Mucosa of descending colon (tissue), 3 donors: Measurements from ENCODE around the gene ZNF501. TPM values are rescaled to one million over a fixed set of nuclear protein-coding genes. Genes with fewer than 3 reads are reported as not detected.

ENCODE experiments used
- ATAC-seq: fragments of 200-7000 bp; cut with Tn5 transposase; one replicate; pipeline ENCODE4 v1.9.1; 2020; ENCODE audit warnings: mild to moderate bottlenecking, moderate library complexity
- DNase-seq, 3 donors: peaks; one replicate each; pipeline ENCODE4 v3.0.0-alpha.2; 2020
- H3K36me3 ChIP-seq: fragments of 200-600 bp; one replicate; pipeline ENCODE4 v1.8.0; 2021; ENCODE audit warnings: low read depth, mild to moderate bottlenecking
- H3K4me1 ChIP-seq: fragments of 200-600 bp; one replicate; pipeline ENCODE4 v1.8.0; 2021; ENCODE audit warnings: low read depth, mild to moderate bottlenecking
- H3K4me3 ChIP-seq: fragments of 200-600 bp; one replicate; pipeline ENCODE4 v1.8.0; 2021; ENCODE audit warnings: mild to moderate bottlenecking
- H3K9me3 ChIP-seq: fragments of 200-600 bp; one replicate; pipeline ENCODE4 v1.8.0; 2021; ENCODE audit warnings: mild to moderate bottlenecking
- intact Hi-C, 2 donors: fragments of 100-400 bp; cut with DNase I in 1 of 2; cut with micrococcal nuclease in 1 of 2; formaldehyde crosslinking; loops; one replicate each; pipeline versions ENCODE4 v1.11.0 to v1.11.1; 2022; cut with DNase I, micrococcal nuclease
- long read RNA-seq, 2 donors: library from polyadenylated mRNA; unstranded; transcript quantifications; one replicate each; pipeline ENCODE4 v2.0.0, GENCODE V29; 2019 to 2021
- total RNA-seq, 3 donors: library from RNA; stranded (reverse); fragmentation: NEBNext Ultra II Directional in 2 of 3; extraction: Animal tissue kit (Norgen Biotek cat#: 25700) in 2 of 3; gene quantifications; one replicate each; pipeline versions ENCODE4 v1.2.1 to v1.2.4, GENCODE V29; 2021 to 2023
- TF ChIP-seq, protein P1 (sequence below): fragments of 200-600 bp; IDR thresholded peaks from one replicate; pipeline ENCODE4 v1.8.0; 2022; ENCODE audit warnings: antibody characterized with exemption, mild to moderate bottlenecking
- donor health status: DM: no; HTN: no; CAD: no; lungs with moderate emphysema.
- donor health status: DM: no; HTN: no; CAD: no.
- donor health status: DM: no; HTN: yes; CAD: no.

The ZNF501 gene
- total RNA-seq, result 1 to 10 TPM; 3.6 to 6.4 (median 3.7) TPM
- long read RNA-seq, donor 1, partial matches to known transcripts, result 0 of 2 reads
- long read RNA-seq, donor 1, other reads (novel, unspliced or antisense), result 0 of 2 reads
- long read RNA-seq, donor 2, partial matches to known transcripts, result 0 of 1 reads
- long read RNA-seq, donor 2, other reads (novel, unspliced or antisense), result 0 of 1 reads

DNA sequence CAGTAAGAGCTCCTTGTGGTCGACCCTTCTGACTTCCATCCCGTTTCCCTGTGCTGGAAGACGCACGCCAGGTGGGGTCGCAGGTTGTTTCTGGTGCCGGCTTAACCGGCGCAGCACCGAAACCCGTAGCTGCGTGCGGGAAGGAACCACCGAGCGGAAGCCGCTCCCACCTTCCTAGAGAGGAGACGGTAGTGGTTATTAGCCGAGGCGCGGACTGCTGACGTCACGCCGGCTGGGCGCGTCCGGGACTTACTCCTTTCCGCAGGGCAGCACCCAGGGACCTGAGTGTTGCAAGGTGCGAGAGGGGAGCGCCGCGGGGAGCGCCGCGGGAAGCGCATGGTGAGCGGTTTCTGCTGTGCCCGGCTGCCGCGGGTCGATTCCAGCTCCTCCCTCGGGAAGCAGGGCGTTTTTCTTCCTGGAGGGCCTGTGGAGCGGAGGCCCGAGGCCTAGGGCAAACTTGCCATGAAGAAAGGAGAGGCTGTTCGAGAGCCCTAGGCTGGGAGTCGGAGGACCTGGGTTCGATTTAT, at the start of gene ZNF501:
TSS of gene ZNF501 (plus strand) at position 252 of the 527 bp plus-strand sequence. CDS start 4,787 bp downstream, outside the sequence.
- Histone ChIP-seq H3K4me1 (peaks cover 3% of the 10 kb centered on the region), H3K4me3 (peak within 1 kb of the TSS; percentile 31), H3K9me3 (peaks cover 87% of the 10 kb centered on the region), H3K36me3 (no peaks in the 10 kb centered on the region)
- ATAC-seq, result peak; percentile 100
- peak; percentile 96 to 99 (median 97) for DNase-seq
- TF ChIP-seq, protein P1, sequence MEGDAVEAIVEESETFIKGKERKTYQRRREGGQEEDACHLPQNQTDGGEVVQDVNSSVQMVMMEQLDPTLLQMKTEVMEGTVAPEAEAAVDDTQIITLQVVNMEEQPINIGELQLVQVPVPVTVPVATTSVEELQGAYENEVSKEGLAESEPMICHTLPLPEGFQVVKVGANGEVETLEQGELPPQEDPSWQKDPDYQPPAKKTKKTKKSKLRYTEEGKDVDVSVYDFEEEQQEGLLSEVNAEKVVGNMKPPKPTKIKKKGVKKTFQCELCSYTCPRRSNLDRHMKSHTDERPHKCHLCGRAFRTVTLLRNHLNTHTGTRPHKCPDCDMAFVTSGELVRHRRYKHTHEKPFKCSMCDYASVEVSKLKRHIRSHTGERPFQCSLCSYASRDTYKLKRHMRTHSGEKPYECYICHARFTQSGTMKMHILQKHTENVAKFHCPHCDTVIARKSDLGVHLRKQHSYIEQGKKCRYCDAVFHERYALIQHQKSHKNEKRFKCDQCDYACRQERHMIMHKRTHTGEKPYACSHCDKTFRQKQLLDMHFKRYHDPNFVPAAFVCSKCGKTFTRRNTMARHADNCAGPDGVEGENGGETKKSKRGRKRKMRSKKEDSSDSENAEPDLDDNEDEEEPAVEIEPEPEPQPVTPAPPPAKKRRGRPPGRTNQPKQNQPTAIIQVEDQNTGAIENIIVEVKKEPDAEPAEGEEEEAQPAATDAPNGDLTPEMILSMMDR, result no peak
- intact Hi-C loops, result no loop called here

DNA sequence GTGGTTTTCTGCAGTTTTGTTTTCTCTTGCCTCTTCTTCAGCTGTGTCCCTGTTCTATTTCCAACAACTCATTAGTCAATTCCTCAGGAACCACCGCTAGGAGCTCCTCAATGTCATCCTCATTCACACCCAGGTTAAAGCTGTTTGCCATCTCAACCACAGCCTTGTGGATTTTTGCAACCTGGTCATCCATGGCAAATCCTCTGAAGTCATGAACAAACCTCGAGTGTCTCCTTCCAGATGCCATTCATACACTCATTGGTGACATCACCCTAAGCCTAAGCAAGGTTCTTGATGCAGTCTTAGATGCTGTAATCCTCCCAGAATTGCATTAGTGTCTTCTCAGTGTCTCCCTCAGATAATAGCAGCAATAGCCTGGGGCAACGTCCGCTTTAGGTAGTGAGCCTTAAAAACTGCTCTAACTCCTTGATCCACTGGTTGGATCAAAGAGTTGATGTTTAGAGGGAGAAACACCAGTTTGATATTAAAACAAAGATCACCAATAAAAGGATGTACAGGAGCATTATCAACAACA, 48.4 kb upstream of the ZNF501 start:
- no peaks in the 10 kb centered on the region for H3K4me1 ChIP-seq
- DNase-seq (no peak), ATAC-seq (no peak)
- H3K9me3 ChIP-seq, result peaks cover 29% of the 10 kb centered on the region
- H3K36me3 ChIP-seq, result no peaks in the 10 kb centered on the region
- TF ChIP-seq, protein P1, result no peak
- no peak overlapping the region for H3K4me3 ChIP-seq
- intact Hi-C loops, result no loop called here

DNA sequence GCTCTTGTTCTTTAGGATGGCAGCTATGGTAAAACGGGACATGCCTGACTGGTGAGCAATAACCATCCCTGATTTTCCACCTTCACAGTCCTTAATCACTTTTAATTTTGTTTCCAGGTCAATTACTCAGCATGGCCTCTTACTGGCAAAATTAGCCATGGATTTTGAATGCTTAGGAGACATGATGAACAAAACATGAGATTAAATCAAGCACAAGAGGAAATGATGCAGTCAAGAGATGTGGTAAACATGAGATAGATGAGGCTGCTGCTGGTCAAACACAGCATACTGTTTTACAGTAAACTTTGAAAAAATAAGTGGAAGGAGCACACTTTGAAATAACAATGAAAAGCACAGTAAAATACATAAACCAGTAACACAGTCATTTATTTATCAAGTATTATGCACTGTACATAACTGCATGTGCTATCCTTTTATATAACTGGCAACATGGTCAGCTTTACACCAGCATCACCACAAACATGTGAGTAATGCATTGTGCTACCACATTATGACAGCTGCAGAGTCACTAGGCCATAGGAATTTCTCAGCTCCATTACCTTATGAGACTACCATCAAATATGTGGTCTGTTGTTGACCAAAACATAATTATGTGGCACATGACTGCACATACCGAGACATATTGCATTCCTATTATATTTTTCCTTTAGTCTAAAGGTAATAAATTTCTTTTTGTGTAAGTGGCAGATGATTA, 47.1 kb upstream of the ZNF501 start:
- intact Hi-C loops, result no loop called here
- no peak overlapping the region for H3K4me3 ChIP-seq
- no peak for ATAC-seq

DNA sequence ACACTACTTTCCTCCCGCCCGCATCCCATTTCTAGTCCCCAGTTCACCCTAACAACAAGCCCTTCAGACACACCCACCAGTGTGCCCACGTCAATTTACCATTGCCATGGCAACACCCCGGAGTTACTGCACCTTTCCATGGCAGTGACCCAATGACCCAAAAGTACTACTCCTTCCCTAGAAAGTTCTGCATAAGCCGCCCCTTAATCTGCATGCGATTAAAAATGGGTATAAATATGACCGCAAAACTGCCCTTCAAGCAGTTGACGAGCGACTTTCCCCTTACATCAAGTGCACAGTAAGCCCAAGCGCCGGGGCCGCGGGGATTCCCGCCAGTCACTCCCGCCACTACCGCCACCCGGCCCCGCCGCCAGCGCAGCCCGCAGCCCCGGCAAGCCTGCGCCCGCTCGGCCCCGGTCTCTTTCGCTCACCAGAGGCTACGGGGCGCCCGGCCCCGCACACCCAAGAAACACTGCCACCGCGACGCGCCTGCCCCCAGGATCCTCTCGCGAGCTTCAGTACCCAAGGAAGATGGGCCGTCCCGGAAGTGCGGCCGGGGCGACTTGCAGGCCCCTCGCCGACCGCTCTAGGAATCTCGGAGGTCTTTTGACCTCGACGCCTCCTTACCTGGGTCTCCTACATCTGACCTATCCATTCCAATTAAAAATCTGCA, 44.2 kb upstream of the ZNF501 start:
- no peaks in the 10 kb centered on the region for H3K4me1 ChIP-seq
- H3K9me3 ChIP-seq, result peaks cover 27% of the 10 kb centered on the region
- no peaks in the 10 kb centered on the region for H3K36me3 ChIP-seq
- intact Hi-C loops, result no loop called here
- TF ChIP-seq, protein P1, result no peak
- peak; percentile 90 for ATAC-seq
- peak; percentile 75 to 78 (median 78) for DNase-seq
- peak overlapping the region; percentile 31 for H3K4me3 ChIP-seq

More for the DNA sequence above, 47.1 kb upstream of the ZNF501 start:
- H3K36me3 ChIP-seq, result no peaks in the 10 kb centered on the region
- no peaks in the 10 kb centered on the region for H3K4me1 ChIP-seq
- H3K9me3 ChIP-seq, result peaks cover 29% of the 10 kb centered on the region
- DNase-seq, result no peak
- TF ChIP-seq, protein P1, result no peak

DNA sequence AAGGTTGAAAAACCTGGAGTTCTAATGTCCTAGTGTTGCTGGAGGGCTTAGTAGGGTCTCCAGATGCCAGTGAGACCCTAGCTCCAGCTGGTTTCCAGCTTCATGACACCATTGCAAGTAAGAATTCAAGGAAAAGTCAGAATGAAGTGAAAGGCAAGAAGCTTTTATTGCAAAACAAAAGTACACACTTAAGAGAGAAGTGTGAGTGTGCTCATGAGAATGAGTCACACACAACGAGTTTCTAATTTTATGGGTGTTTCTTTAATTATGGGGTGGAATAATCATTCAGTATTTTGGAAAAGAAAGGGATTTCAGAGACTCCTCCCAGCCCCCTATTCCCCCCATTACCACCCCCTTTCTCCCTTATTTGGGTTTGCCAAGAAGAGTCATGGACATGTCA, 41.5 kb upstream of the ZNF501 start:
- intact Hi-C loops, result no loop called here
- TF ChIP-seq, protein P1, result no peak
- ATAC-seq, result no peak
- Histone ChIP-seq H3K36me3 (no peaks in the 10 kb centered on the region), H3K4me1 (no peaks in the 10 kb centered on the region), H3K9me3 (peaks cover 6% of the 10 kb centered on the region), H3K4me3 (no peak overlapping the region)
- DNase-seq, result no peak
